Upper lobe of right lung (tissue), 1 donor: ENCODE results near the gene TRPV5. TPM values are rescaled to one million over a fixed set of nuclear protein-coding genes. Genes with fewer than 3 reads are reported as not detected.
A peak's percentile ranks its signal among the peaks of the same experiment; 100 is the strongest.

Experiments
- ATAC-seq: fragments of 200-7000 bp; cut with Tn5 transposase; one replicate; pipeline ENCODE4 v1.9.1; 2020; ENCODE audit warnings: mild to moderate bottlenecking, moderate library complexity
- DNase-seq: peaks from one replicate; pipeline ENCODE4 v3.0.0-alpha.2; 2020
- H3K27ac ChIP-seq: fragments of 200-600 bp; one replicate; pipeline ENCODE4 v1.8.0; 2022
- H3K27me3 ChIP-seq: fragments of 200-600 bp; one replicate; pipeline ENCODE4 v1.8.0; 2022; ENCODE audit warnings: mild to moderate bottlenecking
- H3K36me3 ChIP-seq: fragments of 200-600 bp; one replicate; pipeline ENCODE4 v1.8.0; 2022
- H3K4me1 ChIP-seq: fragments of 200-600 bp; one replicate; pipeline ENCODE4 v1.8.0; 2022
- H3K4me3 ChIP-seq: fragments of 200-600 bp; one replicate; pipeline ENCODE4 v1.8.0; 2022; ENCODE audit warnings: mild to moderate bottlenecking
- H3K9me3 ChIP-seq: fragments of 200-600 bp; one replicate; pipeline ENCODE4 v1.8.0; 2022
- CTCF ChIP-seq: fragments of 200-600 bp; IDR thresholded peaks from one replicate; pipeline ENCODE4 v1.8.0; 2022; ENCODE audit warnings: antibody characterized with exemption
- intact Hi-C: fragments of 100-400 bp; cut with DNase I; formaldehyde crosslinking; loops from one replicate; pipeline ENCODE4 v1.11.0; 2022
- total RNA-seq: library from RNA; stranded (reverse); fragmentation: NEBNext Ultra II Directional; extraction: Animal tissue kit (Norgen Biotek cat#: 25700); gene quantifications from one replicate; pipeline ENCODE4 v1.2.1, GENCODE V29; 2021
- donor health status: DM: no; HTN: yes; CAD: no; lungs with severe emphysema.

The TRPV5 gene
- total RNA-seq, 1 donor from 2014 or later = not detected

- Histone ChIP-seq H3K4me3 (no peak overlapping the region), H3K27me3 (no peaks in the 10 kb centered on the region), H3K9me3 (no peaks in the 10 kb centered on the region), H3K4me1 (no peaks in the 10 kb centered on the region), H3K27ac (no peak overlapping the region), H3K36me3 (no peaks in the 10 kb centered on the region)
- DNase-seq = no peak
- intact Hi-C loops = no loop called here
- no peak for ATAC-seq
- TF ChIP-seq CTCF = no peak
These were observed 58.1 kb downstream of the TRPV5 start for GRCh38 chr7:142875456-142875855.

GRCh38 chr7:142874837-142875236, 58.7 kb downstream of the TRPV5 start:
- no peak for TF ChIP-seq CTCF
- Histone ChIP-seq H3K4me1 (no peaks in the 10 kb centered on the region), H3K27ac (no peak overlapping the region), H3K36me3 (no peaks in the 10 kb centered on the region), H3K4me3 (no peak overlapping the region), H3K9me3 (no peaks in the 10 kb centered on the region), H3K27me3 (no peaks in the 10 kb centered on the region)
- DNase-seq (no peak), ATAC-seq (no peak)
- intact Hi-C loops = no loop called here

GRCh38 chr7:142874409-142874808, 59.1 kb downstream of the TRPV5 start:
- no peak overlapping the region for H3K4me3 ChIP-seq
- ATAC-seq (no peak), DNase-seq (no peak)
- H3K9me3 ChIP-seq = no peaks in the 10 kb centered on the region
- H3K27ac ChIP-seq = no peak overlapping the region
- no peaks in the 10 kb centered on the region for H3K36me3 ChIP-seq
- no peaks in the 10 kb centered on the region for H3K4me1 ChIP-seq
- intact Hi-C loops = no loop called here
- no peaks in the 10 kb centered on the region for H3K27me3 ChIP-seq
- TF ChIP-seq CTCF = no peak

DNA sequence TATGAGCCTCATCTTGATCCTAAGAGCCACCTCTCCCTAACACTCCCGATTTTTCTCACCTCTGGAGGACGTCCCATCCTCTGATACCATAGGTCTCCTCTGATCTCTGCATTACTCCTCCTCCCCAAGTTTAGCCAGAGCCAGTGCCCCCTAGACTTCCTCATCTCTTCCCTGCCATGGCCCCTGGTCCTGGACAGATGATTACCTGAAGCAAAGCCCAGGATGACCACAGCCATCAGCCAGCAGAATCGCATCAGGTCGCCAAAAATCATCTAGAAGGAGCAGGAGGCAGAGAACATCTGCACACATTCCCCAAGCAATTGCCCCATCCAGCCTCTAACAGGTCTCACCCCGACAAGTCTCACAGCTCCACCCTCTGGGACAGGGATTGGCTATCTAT, 59.7 kb downstream of the TRPV5 start:
- Histone ChIP-seq H3K4me3 (no peak overlapping the region), H3K27me3 (no peaks in the 10 kb centered on the region), H3K27ac (no peak overlapping the region), H3K36me3 (no peaks in the 10 kb centered on the region), H3K4me1 (no peaks in the 10 kb centered on the region), H3K9me3 (no peaks in the 10 kb centered on the region)
- ATAC-seq (no peak), DNase-seq (no peak)
- intact Hi-C loops = no loop called here
- no peak for TF ChIP-seq CTCF

DNA sequence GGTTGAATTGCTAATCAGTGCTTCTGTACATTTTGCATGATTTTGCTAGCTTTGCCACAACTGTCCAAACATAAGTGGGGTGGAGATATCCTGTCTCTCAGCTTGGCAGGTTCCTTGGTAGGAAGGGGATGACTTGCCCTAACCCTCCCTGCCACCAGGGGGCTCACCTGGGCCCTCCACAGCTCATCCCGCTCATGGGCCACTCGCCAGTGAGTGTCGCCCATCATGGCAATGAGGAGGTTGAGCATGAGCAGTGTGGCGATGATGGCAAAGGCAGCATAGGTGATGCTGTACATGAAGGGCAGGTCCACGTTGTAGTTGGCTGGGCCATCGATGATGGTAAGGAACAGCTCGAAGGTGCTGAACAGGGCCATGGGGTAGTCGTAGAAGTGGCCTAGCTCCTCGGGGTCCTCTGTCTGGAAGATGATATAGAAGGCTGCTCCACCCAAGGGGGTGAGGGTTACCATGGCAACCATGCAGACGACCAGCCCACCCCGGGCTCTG, 60.2 kb downstream of the TRPV5 start:
- H3K36me3 ChIP-seq = no peaks in the 10 kb centered on the region
- no peak overlapping the region for H3K27ac ChIP-seq
- TF ChIP-seq CTCF = peak; percentile 47
- intact Hi-C loops = no loop called here
- peak; percentile 39 for ATAC-seq
- no peaks in the 10 kb centered on the region for H3K9me3 ChIP-seq
- DNase-seq = no peak
- no peaks in the 10 kb centered on the region for H3K4me1 ChIP-seq
- H3K4me3 ChIP-seq = no peak overlapping the region
- H3K27me3 ChIP-seq = no peaks in the 10 kb centered on the region

- Histone ChIP-seq H3K27ac (no peak overlapping the region), H3K4me3 (no peak overlapping the region)
- no peak for ATAC-seq
These were observed 61.4 kb downstream of the TRPV5 start for GRCh38 chr7:142872106-142872675.

More at GRCh38 chr7:142872106-142872675, 61.4 kb downstream of the TRPV5 start:
- intact Hi-C loops = no loop called here
- DNase-seq = no peak
- H3K9me3 ChIP-seq = no peaks in the 10 kb centered on the region
- no peaks in the 10 kb centered on the region for H3K27me3 ChIP-seq
- no peak for TF ChIP-seq CTCF
- no peaks in the 10 kb centered on the region for H3K4me1 ChIP-seq
- H3K36me3 ChIP-seq = no peaks in the 10 kb centered on the region
